Testis (tissue), 2 donors: ENCODE results near the gene CNPY1.

ENCODE experiments used
- POLR2A ChIP-seq: fragments of 450-650 bp; IDR thresholded peaks from one replicate; pipeline ENCODE4 v1.6.1; 2017; ENCODE audit warnings: antibody characterized with exemption, mild to moderate bottlenecking, moderate library complexity
- TF ChIP-seq, protein P1 (sequence below), 3 experiments: fragments of 450-650 bp in 2 of 3; fragments of 200-600 bp in 1 of 3; sonication (generic) in 1 of 3; IDR thresholded peaks; one replicate each; pipeline ENCODE4 v1.5.1; 2016 to 2019; ENCODE audit warnings: antibody characterized with exemption in 3 of 3, mild to moderate bottlenecking in 2 of 3, moderate library complexity in 1 of 3

DNA sequence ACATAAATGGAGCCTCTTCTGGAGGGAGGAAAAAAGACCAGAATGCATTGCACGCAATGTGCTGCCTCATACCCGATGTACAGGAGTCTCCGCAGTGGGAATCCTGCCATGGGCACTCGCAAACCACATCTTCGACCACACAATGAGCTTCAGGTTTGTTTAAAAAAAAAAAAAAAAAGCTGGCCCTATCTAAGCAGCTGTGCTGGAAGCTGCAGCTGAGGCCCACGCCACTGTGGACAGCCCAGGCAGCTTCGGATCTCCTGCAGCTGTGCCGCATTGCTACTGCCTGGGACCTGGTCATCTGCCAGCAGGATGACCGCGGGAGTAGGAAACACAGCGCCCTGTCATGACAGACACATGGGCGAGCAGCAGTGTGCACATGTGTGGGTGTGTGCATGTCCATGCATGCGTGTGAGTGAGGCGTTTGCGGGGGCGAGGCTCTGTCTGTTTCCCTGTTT, 62.5 kb downstream of the CNPY1 start:
- TF ChIP-seq, protein P1, sequence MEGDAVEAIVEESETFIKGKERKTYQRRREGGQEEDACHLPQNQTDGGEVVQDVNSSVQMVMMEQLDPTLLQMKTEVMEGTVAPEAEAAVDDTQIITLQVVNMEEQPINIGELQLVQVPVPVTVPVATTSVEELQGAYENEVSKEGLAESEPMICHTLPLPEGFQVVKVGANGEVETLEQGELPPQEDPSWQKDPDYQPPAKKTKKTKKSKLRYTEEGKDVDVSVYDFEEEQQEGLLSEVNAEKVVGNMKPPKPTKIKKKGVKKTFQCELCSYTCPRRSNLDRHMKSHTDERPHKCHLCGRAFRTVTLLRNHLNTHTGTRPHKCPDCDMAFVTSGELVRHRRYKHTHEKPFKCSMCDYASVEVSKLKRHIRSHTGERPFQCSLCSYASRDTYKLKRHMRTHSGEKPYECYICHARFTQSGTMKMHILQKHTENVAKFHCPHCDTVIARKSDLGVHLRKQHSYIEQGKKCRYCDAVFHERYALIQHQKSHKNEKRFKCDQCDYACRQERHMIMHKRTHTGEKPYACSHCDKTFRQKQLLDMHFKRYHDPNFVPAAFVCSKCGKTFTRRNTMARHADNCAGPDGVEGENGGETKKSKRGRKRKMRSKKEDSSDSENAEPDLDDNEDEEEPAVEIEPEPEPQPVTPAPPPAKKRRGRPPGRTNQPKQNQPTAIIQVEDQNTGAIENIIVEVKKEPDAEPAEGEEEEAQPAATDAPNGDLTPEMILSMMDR (IDR thresholded peaks at IDR 0.05): no peak
- TF ChIP-seq POLR2A: no peak
